HG02973 (cell line): Measurements from ENCODE around the gene ZNF614.
"Not testable (repeated sequence)": the region's sequence is repeated elsewhere in the genome, so short reads cannot be mapped to it uniquely, and the experiment has no call there.

Experiments used
- ATAC-seq: cut with Tn5 transposase; IDR thresholded peaks from one replicate; pipeline ENCODE4 v1.9.1; 2021; ENCODE audit warnings: moderate library complexity; ENCODE audit not compliant: unreplicated experiment

The ZNF614 gene

GRCh38 chr19:51993422-51993821 lies 34.8 kb downstream of the ZNF614 start:
- ATAC-seq, result no peak

GRCh38 chr19:51986309-51987291 lies 41.6 kb downstream of the ZNF614 start, which contains the start of gene ZNF350:
ZNF350 (minus strand) TSS chr19:51986840; CDS start chr19:51974360, 12,480 bp downstream.
- peak; percentile 85 for ATAC-seq

GRCh38 chr19:51983361-51983760 lies 44.8 kb downstream of the ZNF614 start:
- no peak for ATAC-seq

- ATAC-seq, result not testable (repeated sequence)
Measured at GRCh38 chr19:51980926-51981325, 47.3 kb downstream of the ZNF614 start.

- ATAC-seq, result no peak
Measured at GRCh38 chr19:51980116-51980736, 48.0 kb downstream of the ZNF614 start.

GRCh38 chr19:51978882-51979281 lies 49.3 kb downstream of the ZNF614 start:
- no peak for ATAC-seq

GRCh38 chr19:51977346-51977745 lies 50.8 kb downstream of the ZNF614 start:
- ATAC-seq, result no peak

GRCh38 chr19:51976852-51977251 lies 51.3 kb downstream of the ZNF614 start:
- ATAC-seq, result no peak

- not testable (repeated sequence) for ATAC-seq
Measured at GRCh38 chr19:51975787-51976186, 52.4 kb downstream of the ZNF614 start.

- no peak for ATAC-seq
Measured at GRCh38 chr19:51971624-51972023, 56.6 kb downstream of the ZNF614 start.

- no peak for ATAC-seq
Measured at GRCh38 chr19:51970718-51971117, 57.5 kb downstream of the ZNF614 start.

GRCh38 chr19:51965583-51965982 lies 62.6 kb downstream of the ZNF614 start:
- no peak for ATAC-seq
